DMS53 (cell line): ENCODE data around the gene HMGCR.

ENCODE experiments used
- DNase-seq: peaks from one replicate; lab custom pipeline; 2025; lab: John Stamatoyannopoulos, UW

The HMGCR gene

GRCh38 chr5:75340714-75341478, 3.9 kb downstream of the HMGCR start:
- no peak for DNase-seq

DNA sequence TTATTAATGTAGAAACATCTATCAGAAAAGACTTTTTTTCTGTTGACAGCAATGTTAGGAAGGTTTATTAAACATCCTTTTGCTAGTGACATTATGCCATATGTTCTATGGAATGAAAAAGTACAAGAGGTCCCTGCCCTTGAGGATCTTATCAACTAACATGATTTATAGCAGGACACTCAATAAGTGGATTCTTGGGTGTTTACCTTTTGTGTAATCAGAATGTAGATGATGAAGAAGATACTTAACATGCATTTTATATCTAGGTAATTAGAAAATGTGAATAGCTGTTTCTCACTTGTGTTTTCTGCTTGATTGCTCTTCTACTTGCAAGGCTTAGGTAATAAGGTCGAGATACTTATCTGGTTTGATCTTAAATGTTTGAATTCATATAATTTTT, 4.9 kb downstream of the HMGCR start:
- DNase-seq, result no peak

GRCh38 chr5:75342836-75343235, 5.8 kb downstream of the HMGCR start:
- no peak for DNase-seq

DNA sequence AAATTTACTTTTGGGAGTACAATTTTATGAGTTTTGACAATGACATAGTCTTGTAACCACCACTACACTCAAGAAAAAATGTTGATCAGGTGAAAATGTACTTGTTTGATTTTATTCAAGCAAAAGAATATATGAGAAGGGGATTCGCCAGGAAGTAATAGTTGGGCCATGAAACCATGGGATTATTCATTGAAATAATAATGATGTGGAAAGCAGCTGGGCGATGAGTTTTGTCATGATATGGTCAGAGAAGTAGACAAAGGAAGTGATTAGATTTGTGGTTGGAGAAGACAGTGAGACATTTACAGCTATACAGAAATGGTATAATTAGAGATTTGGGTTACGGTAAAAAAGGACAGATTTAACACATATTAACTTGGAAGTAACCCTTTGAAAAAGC, 11.2 kb downstream of the HMGCR start:
- DNase-seq, result no peak

- DNase-seq, result no peak
Measured at GRCh38 chr5:75349663-75350062, 12.6 kb downstream of the HMGCR start.

DNA sequence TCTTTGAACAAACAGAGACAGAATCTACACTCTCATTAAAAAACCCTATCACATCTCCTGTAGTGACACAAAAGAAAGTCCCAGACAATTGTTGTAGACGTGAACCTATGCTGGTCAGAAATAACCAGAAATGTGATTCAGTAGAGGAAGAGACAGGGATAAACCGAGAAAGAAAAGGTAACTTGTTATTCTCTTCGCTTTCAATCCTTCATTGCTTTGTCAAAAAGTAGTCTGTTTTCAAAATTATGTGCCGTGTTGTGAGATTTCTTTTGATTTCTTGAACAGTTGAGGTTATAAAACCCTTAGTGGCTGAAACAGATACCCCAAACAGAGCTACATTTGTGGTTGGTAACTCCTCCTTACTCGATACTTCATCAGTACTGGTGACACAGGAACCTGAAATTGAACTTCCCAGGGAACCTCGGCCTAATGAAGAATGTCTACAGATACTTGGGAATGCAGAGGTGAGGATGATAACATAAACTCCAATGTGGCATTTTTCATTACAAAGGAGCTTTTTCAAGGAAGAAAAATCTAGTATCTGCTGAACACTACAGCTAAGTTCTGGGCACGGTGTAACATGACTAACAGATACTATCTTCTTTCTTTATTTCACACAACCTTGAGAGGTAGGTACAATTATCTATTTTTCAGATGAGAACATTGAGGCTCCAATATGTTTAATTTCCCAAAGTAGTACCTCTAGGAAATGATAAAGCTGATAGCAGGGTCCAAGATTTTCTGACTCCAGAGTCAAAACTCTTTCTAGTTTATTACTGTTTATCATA, 14.3 kb downstream of the HMGCR start:
- no peak for DNase-seq

- DNase-seq, result no peak
Measured at GRCh38 chr5:75355236-75355635, 18.2 kb downstream of the HMGCR start.

- DNase-seq, result no peak
Measured at GRCh38 chr5:75356719-75357118, 19.7 kb downstream of the HMGCR start.

DNA sequence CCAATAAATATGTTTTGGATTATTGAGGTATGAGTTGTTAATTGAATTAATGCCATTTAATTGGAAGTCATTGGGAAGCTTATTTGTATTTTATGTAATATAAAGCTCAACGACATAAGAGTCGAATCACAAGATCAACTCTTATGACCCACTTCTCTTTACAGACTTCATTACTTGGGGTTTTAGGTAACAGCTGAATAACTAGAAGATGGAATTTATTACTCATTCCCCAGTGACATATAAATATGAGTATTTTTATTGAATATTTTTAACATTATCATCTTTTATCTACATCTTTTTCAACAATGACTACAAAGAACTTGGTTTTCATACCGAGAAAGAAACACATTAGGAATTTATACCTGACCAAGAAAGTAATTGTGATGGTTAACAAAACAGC, 21.1 kb downstream of the HMGCR start:
- no peak for DNase-seq

GRCh38 chr5:75361310-75361709, 24.3 kb downstream of the HMGCR start:
- no peak for DNase-seq

DNA sequence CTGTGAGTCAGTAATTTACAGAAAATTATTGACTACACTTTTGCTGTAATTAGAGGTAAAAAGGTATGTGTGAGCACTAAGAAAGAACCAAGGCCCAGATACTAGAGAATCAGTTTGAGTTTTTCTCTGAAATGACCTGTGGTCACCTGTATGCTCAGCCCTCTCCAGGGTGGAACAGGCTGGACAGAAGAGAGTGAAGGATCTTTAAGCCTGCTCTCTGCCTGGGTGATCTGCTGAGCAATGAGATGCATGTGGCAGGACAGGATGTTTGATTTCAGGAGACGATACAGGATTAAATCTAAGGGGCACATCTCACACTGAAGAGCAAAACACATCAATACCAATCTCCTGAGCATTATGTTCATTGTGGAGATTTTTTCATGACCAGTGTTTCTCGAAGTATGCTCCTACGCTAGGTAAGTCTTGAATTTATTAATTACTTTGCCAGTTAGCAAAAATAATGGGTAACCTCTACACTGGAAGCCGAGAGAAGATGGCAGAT, 25.5 kb downstream of the HMGCR start:
- no peak for DNase-seq

DNA sequence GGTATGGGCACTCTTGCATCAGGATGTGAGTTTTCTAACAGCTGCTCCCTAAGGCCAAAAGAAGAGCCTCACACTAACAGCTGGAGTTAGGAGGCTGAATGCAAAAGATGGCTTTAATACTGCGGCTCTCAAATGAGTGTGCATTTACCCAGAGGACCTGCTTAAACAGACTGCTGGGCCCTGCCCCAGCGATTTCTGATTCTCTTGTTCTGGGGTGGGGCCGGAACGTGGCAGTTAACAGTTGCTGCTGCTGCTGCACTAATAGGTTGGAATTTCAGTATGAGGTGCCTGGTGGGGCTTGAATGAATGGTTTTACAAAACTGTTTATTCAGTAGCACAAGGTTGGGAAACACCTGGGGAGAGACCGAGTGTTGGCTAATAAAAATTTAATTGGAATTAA, 26.1 kb downstream of the HMGCR start:
- DNase-seq, result no peak

DNA sequence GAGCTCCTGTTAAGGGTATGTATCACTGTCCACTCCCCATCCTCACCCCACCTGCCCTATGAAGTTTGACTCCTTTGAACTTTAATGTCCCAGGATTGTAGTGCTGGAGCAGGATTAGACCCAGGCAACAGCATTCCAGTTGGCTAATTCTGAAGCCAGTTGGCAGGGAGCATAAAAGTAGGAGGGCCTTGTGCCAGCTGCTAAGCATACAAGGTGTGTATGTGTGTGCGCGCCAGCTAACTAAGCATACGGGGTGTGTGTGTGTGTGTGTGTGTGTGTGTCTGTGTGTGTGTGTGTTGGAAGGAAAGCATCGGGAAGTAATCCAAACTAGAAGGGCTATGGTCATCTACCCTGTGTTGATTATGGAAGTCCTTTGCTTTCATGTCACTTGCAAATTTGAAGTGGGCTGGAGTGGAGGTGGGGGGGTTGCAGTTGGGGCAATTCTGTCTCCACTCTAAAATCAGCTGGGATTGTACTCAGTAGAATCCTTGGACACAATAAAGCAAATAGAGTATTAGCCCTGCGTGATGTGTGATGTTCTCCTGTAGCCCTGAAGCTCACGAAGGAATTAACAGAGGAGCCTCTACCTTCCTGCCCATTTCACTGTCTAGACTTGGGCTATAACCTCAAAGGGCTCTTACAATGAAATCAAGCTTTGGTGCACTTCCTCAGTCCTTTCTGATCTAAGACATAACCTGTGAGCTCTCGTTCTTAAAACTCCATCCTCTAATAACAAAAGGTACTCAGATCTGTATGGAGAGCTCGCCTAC, 26.9 kb downstream of the HMGCR start:
- peak; percentile 56 for DNase-seq

- DNase-seq, result no peak
Measured at GRCh38 chr5:75364571-75365280, 27.7 kb downstream of the HMGCR start.

GRCh38 chr5:75365740-75366139, 28.7 kb downstream of the HMGCR start:
- DNase-seq, result no peak

DNA sequence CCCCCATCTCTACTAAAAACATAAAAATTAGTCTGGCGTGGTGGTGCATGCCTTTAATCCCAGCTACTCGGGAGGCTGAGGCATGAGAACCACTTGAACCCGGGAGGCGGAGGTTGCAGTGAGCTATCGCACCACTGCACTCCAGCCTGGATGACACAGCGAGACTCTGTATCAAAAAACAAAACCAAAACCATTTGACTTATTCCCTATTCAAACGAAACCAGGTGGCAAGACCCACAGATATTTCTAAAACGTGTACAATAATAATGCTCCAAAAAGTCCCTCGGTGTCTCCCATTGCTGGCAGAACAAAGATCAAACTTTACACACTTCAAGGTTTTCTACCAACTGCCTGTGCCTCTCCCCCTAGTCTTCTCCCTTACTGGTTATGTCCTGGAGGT, 29.8 kb downstream of the HMGCR start:
- DNase-seq, result no peak

GRCh38 chr5:75367401-75367800, 30.4 kb downstream of the HMGCR start:
- no peak for DNase-seq

DNA sequence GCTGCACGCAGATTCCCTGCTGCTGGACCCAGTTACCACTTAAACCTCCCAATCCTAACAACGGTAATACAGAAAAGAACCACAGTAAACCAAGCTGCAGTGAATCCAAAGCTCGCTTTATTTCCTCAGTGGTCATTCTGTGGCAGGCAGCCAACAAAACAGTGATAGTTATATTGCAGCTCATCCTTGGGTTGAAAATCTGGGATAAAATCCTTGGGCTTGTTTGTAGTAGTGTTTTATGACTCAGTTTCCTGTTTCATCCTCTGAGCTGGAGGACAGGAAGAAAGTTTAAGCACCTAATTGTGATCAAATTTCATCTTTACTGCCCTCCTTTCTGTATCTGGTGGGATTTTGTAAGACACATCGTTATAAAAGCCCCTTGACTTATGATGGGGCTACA, 31.4 kb downstream of the HMGCR start:
- no peak for DNase-seq

- no peak for DNase-seq
Measured at GRCh38 chr5:75373862-75374261, 36.8 kb downstream of the HMGCR start.

- no peak for DNase-seq
Measured at GRCh38 chr5:75374394-75374814, 37.4 kb downstream of the HMGCR start.

- no peak for DNase-seq
Measured at GRCh38 chr5:75375414-75375813, 38.4 kb downstream of the HMGCR start.

- no peak for DNase-seq
Measured at GRCh38 chr5:75380099-75380498, 43.1 kb downstream of the HMGCR start.
